Prostate gland (tissue), 2 donors: ENCODE measurements around the gene SEM1.

Experiments used
- POLR2A ChIP-seq: fragments of 450-650 bp; IDR thresholded peaks from one replicate; pipeline ENCODE4 v1.6.1; 2016; ENCODE audit warnings: antibody characterized with exemption, mild to moderate bottlenecking
- POLR2AphosphoS5 ChIP-seq: sonication (generic); formaldehyde crosslinking; IDR thresholded peaks from one replicate; pipeline ENCODE4 v1.6.1; 2017; ENCODE audit warnings: antibody characterized with exemption
- TF ChIP-seq, protein P1 (sequence below), 4 experiments: fragments of 200-600 bp in 2 of 4; fragments of 450-650 bp in 2 of 4; sonication (generic) in 2 of 4; IDR thresholded peaks; 1 replicate in 3 of 4; 2 replicates in 1 of 4; pipeline ENCODE4 v1.5.1; 2016 to 2019; ENCODE audit warnings: antibody characterized with exemption in 4 of 4, mild to moderate bottlenecking in 2 of 4, moderate library complexity in 2 of 4

- TF ChIP-seq, protein P1, sequence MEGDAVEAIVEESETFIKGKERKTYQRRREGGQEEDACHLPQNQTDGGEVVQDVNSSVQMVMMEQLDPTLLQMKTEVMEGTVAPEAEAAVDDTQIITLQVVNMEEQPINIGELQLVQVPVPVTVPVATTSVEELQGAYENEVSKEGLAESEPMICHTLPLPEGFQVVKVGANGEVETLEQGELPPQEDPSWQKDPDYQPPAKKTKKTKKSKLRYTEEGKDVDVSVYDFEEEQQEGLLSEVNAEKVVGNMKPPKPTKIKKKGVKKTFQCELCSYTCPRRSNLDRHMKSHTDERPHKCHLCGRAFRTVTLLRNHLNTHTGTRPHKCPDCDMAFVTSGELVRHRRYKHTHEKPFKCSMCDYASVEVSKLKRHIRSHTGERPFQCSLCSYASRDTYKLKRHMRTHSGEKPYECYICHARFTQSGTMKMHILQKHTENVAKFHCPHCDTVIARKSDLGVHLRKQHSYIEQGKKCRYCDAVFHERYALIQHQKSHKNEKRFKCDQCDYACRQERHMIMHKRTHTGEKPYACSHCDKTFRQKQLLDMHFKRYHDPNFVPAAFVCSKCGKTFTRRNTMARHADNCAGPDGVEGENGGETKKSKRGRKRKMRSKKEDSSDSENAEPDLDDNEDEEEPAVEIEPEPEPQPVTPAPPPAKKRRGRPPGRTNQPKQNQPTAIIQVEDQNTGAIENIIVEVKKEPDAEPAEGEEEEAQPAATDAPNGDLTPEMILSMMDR (IDR thresholded peaks at IDR 0.05) = no peak
- no peak for TF ChIP-seq POLR2A
- no peak for TF ChIP-seq POLR2AphosphoS5
Measured at GRCh38 chr7:96669812-96670211, 39.8 kb downstream of the SEM1 start.
